ENCODE measurements around the gene GPS1.

DNA sequence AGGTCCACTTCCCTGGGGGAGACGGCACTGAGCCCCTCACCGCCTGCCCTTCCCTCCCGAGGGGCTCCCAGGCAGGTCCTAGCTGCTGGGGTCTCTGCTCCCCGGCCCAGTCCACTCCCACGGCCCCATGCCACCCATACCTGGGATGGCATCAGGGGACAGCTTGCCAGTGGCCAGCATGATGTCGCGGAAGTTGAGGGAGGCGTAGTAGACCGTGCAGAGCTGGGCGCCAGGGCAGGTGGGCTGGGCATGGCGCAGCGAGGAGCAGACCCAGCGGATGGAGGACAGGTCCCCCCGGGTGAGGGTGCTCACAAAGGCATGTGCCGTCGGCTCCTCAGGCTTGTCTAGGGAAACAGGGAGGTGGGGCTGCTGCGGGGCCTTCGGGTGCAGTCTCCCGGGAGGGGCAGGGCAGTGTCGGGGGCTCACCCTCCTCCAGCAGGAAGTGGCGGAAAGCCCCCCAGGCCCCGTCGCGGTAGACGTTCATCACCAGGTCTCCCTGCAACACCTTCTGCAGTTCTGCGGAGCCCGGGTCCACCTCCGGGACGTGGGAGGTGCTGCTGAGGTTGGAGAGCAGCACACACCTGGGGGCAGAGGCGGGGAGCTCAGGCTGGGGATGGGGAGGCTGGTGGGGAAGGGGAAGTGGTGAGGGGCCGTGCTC lies 32.8 kb downstream of the GPS1 start:
- TF ChIP-seq CTCF (IDR thresholded peaks at IDR 0.05; ENCODE audit: low read length): no peak
- no peak for TF ChIP-seq EZH2 (IDR thresholded peaks at IDR 0.05; ENCODE audit: borderline replicate concordance, low read length)
